Eye (tissue), 1 donor: ENCODE measurements around the gene TMEM69.
"Not testable (repeated sequence)": the region's sequence is repeated elsewhere in the genome, so short reads cannot be mapped to it uniquely, and the experiment has no call there.

ENCODE experiments used
- DNase-seq: peaks from one replicate; pipeline ENCODE4 v3.0.0-alpha.2; 2015

Gene TMEM69

DNA sequence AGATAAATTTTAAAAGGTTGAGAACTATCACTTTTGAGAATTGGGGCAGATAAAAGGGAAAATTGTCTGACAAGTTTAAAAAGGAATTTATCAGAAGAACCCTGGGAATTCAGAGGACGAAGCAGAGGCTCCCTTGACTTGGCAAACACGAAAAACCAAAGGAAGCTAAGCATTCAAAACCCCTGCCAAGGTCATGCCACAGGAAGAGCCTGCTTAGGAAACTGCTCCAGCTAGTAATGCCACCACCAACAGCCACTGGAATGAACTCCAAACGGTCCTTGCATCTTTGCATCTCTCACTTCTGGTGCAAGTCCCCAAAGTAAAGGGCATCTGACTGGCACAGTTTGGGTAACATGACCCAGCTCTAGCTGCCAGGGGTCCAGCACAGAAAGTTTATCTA lies 8.9 kb upstream of the TMEM69 start:
- DNase-seq: no peak

DNA sequence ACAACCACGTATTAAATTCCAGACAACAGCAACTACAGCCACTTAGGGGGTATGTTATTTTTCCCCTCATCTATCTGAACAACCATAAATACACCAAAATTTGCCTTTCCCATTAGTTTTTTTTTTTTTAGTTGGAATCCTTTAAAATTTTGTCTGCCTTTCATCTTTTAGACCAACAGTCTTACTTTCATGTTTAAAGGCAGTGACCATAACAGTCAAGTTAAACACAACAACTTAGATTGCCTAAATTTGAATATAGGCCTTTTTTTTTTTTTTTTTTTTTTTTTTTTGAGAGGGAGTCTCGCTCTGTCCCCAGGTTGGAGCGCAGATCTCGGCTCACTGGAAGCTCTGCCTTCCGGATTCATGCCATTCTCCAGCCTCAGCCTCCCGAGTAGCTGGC lies 5.0 kb upstream of the TMEM69 start:
- no peak for DNase-seq

DNA sequence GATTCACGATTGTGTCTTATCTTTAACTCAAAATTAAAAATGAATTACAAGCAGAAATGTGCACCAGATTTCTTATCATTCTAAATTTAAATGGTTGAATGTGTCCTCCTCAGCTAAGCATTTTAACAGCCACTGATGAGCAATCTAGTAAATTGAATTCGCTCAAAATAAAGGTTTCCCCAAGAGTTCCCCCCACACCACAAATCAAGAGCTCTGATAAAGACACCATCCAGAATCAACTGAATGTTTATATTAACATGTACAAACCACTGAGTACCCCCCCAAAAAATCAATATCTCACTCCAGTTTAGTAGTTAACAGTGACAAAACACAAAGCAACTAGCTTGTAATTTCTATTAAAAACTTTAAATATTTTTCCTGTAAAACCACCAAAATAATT lies 3.6 kb upstream of the TMEM69 start:
- DNase-seq: peak; percentile 9

DNA sequence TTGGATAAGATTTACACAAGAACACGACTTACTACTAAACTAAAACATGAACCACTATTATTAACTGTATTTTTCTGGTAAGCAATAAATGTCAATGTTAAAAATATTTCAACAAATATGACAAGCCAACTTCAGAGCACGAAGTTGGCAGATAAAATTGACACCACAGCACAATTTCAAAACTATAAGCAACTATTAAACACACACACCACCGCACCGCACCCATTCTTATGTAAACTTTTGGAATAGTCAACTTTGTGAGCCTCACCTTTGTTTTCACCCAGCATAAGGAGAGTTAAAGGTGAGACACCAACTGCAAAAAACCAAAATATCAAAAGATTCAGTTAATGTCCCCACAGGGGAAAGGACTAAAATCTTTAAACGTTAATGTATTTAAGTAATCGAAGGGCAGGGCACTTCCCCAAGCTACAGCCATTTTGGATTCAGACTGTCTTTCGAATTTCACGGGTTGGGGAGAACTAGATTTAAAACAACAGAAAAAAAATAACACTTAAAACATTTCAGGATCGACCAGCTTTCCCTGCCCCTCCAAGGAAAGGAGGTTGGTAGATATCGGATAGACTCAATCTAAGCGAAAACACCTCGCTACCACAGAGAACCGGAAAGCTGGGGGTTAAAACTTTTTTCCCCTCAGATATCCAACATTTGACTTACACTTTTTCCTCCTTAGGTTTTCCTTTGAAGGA lies 2.5 kb upstream of the TMEM69 start:
- no peak for DNase-seq

DNA sequence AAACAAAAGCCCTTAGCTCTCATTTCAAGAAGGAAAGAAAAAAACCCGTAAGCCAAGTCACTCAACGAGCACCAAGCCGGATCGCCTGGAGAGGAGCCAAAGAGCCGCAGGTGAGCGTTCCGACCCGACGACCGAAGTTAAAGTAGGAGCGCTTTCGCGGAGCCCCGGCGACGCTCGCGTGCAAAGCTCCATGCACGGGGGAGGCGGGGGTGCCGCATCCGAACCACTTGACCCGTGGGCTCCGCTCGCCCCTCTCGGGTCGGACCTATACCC lies 2.0 kb upstream of the TMEM69 start:
- DNase-seq: peak; percentile 90

DNA sequence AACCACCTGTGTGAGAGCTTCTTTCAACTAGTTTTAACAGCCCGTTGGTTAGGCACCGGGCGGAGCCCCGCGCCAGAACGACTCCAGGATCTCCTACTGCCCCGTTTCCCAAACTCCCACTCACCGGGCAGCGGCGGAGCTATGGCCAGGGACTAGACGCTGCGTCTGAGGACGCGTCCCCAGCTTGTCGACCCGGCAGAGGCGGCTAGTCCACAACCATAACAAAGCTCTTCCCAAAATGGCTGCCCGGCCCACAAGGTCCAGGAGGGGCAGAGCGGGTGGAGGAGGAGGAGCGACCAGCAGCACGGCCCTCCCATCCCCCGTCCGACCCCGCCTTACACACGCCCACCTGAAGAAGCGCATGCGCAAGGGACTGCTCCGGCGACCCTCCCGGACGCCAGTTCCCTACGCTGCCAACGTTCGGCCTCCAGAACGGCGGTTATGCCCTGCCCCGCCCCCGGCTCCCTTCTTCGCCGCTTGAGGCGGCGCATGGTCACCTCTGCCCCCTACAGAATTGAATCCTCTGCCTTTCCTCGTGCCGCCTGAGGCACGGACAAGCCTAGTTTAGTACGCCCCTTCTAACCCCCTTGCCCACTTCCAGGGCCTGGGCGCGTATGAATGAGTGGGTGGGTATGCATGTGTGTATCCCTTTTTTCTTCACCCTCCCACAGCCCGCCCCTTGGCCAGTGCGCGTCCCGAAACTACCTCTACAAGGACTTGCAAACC lies 1.5 kb upstream of the TMEM69 start, which contains the start of gene GPBP1L1:
Gene GPBP1L1, minus strand, starts transcription at position 246 of the 726 bp plus-strand sequence. CDS start 27,446 bp downstream, outside the sequence.
- DNase-seq: peak; percentile 99

DNA sequence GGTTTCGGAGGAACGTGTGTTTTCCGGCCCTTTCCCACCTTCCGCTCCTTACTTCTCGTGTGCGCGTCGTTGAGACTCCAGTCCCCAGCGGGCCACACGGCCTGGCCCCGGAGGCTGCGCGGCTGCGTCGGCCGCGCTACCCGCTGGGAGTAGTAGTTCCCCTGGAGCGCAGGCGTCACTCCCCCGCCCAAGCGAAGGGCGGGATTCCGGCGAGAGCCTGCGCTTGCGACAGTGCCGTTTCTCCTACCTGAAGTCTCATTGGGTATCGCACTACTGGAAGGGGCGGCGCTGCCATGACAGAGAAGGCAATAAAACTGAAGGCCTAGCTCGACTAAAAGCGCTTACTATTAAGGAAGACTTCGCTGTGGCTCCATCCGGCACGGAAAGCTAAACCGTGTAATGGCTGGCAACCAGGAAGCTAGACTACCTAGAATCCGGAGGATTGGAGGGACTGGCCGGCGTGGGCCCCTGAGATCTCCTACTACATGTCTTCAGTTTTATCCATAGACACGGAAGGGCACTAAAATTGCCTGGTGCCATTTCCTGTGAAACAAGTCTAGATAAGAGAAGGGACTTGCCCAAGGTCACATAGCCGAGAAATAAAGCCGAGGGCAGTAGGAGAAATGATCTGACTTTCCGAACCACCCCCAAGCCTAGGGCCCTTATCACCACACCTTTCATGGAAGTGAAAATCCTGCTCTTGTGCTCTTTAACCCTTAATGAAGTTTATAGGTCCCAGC lies 797 bp upstream of the TMEM69 start:
- peak; percentile 98 for DNase-seq

DNA sequence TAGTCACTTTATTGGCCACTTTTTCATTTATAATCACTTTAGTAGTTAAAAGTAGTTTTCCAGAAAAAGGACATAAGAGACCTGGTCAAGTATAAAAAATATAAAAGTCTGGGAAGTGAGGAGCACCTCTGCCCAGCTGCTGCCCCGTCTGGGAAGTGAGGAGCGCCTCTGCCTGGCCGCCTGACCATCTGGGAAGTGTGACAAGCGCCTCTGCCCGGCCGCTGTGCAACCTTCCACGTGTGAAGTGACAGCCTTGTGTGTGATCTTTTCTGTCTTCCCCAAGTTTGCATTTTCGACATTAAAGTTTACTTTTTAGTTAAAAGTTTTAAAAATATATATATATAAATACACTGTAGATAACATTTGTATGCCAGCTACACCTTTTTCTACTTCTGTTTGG lies 5.8 kb downstream of the TMEM69 start:
- DNase-seq: not testable (repeated sequence)

DNA sequence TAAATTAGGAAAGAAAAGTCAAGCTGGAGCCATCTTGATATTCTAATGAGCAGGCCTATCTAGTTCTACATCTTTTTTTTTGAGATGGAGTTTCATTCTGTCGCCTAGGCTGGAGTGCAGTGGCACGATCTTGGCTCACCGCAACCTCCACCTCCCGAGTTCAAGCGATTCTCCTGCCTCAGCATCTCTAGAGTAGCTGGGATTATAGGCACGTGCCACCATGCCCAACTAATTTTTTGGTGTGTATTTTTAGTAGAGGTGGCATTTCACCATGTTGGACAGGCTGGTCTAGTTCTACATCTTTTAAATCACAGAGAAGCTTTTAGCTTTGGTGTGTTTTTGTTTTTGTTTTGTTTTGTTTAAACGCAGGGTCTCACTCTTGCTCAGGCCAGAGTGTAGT lies 6.8 kb downstream of the TMEM69 start:
- DNase-seq: no peak

DNA sequence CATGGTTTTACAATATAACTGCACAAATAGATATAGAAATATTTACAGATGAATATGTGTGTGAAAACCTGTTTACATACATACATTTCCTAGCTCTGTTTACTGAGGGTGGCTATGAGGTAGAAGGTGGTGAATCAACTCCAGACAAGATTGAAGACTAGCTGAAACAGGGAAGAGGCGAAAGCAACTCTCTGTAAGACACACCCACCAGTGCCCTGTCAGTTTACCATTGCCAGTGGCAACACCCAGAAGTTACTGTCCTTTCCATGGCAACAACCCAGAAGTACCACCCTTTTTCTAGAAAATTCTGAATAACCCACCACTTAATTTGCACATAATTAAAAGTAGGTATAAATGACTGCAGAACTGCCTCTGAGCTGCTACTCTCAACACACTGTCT lies 16.7 kb downstream of the TMEM69 start:
- DNase-seq: no peak

DNA sequence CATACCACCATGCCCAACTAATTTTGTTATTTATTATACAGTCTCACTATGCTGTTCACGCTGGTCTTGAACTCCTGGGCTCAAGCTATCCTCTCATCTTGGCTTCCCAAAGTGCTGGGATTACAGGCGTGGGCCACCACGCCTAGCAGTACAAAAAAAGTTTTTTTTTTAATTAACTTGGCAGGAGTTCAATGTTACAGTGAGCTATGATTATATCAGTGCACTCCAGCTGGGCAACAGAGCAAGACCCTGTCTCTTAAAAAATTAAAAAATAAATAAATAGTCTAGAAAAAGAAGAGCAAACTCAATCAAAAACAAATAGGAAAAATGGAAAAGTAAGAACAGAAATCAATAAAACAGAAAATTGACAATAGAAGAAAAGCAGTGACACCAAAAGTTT lies 25.7 kb downstream of the TMEM69 start:
- no peak for DNase-seq

DNA sequence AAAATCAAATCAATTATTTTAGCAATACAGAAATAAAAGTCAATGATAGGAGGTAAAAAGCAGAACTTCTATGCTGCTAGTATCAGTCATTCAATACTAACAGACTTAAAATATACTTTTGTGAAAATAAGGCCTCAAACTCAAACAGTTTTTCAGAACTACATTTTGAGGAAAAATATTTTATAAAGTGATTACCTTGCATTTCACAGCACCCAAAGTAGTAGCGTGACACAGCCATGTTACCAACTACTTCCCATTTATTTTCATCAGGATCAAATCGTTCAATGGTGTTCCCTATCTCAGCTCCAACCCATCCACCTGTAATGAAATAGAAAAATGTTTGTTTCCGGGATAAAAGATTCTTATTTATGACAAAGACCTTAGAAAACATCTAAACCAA lies 28.7 kb downstream of the TMEM69 start:
- DNase-seq: no peak

DNA sequence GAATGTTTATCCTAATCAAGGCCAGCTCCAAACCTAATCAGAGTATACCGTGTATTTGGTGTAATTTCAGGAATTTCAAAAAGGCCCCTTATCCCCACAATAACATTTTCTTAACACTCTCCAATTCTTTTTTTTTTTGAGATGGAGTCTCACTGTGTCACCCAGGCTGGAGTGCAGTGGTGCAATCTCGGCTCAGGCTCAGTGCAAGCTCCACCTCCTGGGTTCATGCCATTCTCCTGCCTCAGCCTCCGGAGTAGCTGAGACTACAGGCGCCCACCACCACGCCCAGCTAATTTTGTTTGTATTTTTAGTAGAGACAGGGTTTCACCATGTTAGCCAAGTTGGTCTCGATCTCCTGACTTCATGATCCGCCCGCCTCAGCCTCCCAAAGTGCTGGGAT lies 29.4 kb downstream of the TMEM69 start:
- not testable (repeated sequence) for DNase-seq

DNA sequence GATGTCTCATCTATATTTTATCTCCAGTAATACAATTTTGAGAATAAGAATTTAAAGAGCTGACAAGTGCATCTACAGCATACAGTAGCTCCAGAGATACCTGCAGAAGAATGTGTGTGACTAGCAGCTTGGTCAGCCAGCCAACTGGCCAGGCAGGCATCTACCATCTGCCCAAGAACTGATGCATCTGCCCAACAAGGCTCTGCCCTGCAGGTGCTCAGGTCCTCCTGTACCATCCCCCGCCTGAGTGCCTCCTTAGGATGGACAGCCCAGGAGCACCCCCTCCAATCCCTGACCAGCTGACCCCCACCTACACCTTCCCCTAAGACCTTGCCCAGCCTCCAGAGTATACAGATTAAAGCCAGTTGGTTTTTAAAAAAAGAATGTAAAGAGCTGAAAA lies 30.3 kb downstream of the TMEM69 start:
- no peak for DNase-seq

DNA sequence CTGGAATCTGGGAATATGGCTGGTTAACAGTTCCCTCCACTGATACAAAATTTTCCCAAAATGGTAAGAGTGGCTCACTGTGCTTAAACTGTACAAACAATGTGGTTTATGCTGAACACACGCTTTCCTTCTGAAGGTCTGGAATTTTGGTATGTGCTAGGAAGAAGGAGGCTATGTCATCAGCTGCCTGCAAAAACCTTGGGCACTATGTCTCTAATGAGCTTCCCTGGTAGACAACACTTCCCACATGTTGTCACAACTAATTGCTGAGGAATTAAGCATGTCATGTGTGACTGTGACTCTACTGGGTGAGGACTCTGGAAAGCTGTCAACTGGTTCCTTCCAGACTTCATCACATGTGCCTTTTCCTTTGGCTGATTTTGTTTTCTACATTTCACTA lies 33.2 kb downstream of the TMEM69 start:
- peak; percentile 23 for DNase-seq

DNA sequence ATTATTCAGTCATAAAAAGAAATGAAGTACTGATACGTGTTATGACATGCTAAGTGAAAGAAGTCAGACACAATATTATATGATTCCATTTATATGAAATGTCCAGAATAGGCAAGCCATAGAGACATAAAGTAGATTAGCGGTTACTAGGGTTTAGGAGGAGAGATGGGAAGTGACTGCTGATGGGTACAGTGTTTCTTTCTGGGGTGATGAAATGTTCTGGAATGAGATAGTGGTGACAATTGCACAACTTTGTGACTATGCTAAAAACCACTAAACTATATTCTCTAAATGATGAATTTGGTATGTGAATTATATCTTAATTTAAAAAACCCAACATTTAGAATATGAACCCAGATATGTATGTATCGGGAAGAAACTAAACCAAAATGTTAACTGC lies 34.8 kb downstream of the TMEM69 start:
- DNase-seq: no peak

DNA sequence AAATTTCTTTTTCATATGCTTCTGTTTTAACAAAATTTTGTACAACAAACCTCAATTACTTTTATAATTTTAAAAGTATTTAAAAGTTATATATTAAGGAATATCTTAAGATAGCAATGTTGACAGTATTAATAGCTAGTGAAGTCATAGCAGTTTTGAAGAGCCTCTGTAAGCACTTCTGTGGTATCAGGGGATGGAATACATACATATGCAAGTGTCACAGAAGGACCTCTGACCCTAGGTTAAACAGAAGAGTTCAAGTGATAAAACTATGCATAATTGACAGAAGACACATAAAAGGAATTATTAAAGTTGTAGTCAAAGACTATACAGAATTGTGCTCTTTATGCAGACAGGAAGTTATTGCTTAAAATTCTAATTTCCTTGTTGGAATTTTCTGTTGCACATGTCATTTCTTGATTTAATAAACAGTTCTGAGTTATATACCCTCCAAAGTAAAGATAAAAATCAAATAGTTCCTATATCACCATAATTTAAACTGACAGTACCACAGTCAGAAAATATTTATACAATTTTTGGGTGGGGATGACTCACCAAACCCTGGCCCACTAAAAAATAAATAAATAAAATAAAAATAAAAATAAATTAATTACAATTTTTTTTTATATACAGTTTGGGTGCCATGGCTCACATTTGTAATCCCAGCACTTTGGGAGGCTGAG lies 35.4 kb downstream of the TMEM69 start:
- DNase-seq: no peak

DNA sequence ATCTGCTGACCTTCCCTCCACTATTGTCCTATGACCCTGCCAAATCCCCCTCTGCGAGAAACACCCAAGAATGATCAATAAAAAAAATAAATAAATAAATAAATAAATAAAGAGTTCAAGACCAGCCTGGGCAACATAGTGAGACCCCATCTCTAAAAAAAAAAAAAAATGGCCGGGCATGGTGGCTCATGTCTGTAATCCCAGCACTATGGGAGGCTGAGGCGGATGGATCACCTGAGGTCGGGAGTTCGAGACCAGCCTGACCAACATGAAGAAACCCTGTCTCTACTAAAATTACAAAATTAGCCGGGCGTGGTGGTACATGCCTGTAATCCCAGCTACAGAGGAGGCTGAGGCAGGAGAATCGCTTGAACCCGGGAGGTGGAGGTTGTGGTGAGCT lies 38.0 kb downstream of the TMEM69 start:
- not testable (repeated sequence) for DNase-seq

DNA sequence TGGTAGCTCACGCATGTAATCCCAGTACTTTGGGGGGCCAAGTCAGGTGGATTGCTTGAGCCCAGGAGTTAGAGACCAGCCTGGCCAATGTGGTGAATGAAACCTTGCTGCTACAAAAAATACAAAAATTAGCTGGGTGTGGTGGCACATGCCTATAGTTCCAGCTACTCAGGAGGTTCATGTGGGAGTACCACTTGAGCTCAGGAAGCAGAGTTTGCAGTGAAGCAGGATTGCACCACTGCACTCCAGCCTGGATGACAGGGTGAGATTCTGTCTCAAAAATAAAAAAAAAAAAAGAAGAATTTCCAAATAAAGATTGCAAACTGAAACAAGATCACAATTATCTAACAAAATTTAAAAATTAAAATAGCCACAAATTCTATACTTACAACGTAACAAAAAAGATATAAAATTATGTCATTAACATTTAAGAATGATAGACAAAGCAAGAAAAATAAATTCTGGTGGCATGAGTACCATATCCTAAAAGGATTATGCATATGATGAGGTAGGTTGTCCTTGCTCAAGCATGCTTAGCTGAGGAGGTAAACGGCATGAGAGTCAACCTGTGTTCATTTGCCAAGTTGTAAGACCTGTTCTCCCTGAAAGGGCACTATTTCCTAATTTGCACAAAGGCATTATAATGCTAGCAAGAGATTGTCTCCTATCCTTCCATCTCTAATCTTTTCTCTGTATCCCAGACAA lies 42.2 kb downstream of the TMEM69 start:
- DNase-seq: no peak

DNA sequence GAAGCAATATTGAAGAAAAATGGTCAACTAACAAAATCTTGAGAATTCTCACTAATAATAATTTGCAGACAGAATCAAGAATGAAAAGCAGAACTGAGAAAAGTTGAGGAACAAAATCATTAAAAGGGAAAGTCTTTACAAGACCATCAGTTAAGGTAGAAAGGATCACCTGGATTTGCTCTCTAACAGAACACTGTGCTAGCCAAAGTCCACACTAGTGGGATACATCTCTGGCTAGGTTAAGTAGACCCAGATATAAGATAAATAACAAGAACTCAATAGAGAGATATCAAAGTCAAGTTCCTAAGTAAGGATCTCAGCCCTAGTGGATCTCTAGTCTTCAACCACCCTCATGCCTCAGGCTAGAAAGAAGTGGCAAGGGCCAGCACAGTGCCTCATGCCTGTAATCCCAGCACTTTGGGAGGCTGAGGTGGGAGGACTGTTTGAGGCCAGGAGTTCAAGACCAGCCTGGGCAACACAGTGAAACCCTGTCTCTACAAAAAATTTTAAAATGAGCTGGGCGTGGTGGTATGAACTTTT lies 42.9 kb downstream of the TMEM69 start:
- DNase-seq: no peak

DNA sequence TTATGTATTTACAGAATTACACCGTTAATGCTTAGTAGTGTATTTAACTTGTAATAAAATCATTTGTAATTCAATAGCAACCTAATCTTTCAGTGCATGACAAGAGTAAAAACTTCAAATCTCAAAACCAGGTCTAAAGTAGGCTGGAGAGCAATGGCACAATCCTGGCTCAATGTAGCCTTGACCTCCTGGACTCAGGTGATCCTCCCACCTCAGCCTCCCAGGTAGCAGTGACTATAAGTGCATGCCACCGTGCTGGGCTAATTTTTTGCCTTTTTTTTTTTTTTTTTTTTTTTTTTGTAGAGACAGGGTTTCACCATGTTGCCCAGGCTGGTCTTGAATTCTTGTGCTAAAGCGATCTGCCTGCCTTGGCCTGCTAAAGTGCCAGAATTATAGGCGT lies 51.2 kb downstream of the TMEM69 start:
- no peak for DNase-seq

DNA sequence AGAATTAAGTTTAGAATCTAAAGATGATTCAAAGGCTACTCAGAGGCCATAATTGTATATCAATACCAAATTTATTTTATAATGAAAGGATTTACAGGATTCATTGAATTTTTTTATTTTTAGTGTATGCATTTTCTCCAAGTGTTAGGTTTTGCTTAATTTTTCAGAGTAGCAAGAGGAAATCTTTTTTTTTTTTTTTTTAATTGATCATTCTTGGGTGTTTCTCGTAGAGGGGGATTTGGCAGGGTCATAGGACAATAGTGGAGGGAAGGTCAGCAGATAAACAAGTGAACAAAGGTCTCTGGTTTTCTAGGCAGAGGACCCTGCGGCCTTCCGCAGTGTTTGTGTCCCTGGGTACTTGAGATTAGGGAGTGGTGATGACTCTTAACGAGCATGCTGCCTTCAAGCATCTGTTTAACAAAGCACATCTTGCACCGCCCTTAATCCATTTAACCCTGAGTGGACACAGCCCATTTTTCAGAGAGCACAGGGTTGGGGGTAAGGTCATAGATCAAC lies 51.7 kb downstream of the TMEM69 start:
- not testable (repeated sequence) for DNase-seq
